HepG2 (cell line): Measurements from ENCODE around the gene THRSP. TPM values are rescaled to one million over a fixed set of nuclear protein-coding genes. Genes with fewer than 3 reads are reported as not detected.

Source experiments
- ARNTL ChIP-seq: sonication (generic); formaldehyde crosslinking; IDR thresholded peaks from 2 replicates; pipeline ENCODE4 v1.4.0; 2020; ENCODE audit warnings: mild to moderate bottlenecking, missing genetic modification reagents
- ATF7 ChIP-seq, 2 experiments: fragments of 450-650 bp in 1 of 2; sonication (generic) in 1 of 2; formaldehyde crosslinking in 1 of 2; IDR thresholded peaks; 2 replicates each; pipeline versions ENCODE4 v1.4.0 to v1.6.1; 2016 to 2020; ENCODE audit warnings: antibody characterized with exemption in 1 of 2, mild to moderate bottlenecking in 1 of 2, missing genetic modification reagents in 1 of 2
- CBX2 ChIP-seq, 2 experiments: fragments of 200-600 bp in 1 of 2; sonication (generic); formaldehyde crosslinking in 1 of 2; IDR thresholded peaks; 2 replicates each; pipeline versions ENCODE4 v1.7.0 to v1.8.1; 2018 to 2022; ENCODE audit warnings: low read depth in 2 of 2, low read length in 1 of 2, mild to moderate bottlenecking in 1 of 2, missing genetic modification reagents in 1 of 2
- CERS6 ChIP-seq: sonication (generic); formaldehyde crosslinking; IDR thresholded peaks from 2 replicates; pipeline ENCODE4 v1.5.0; 2020; ENCODE audit warnings: missing genetic modification reagents
- FOXA1 ChIP-seq, 2 experiments: fragments of 450-650 bp in 1 of 2; sonication (generic) in 1 of 2; formaldehyde crosslinking in 1 of 2; IDR thresholded peaks; 2 replicates each; pipeline versions ENCODE4 v1.4.0 to v1.6.1; 2016 to 2020; ENCODE audit warnings: missing genetic modification reagents in 1 of 2
- HNRNPK ChIP-seq: fragments of 200-400 bp; formaldehyde crosslinking; IDR thresholded peaks from 2 replicates; pipeline ENCODE4 v1.6.1; 2018; ENCODE audit warnings: low read length, low read depth, moderate library complexity, mild to moderate bottlenecking; ENCODE audit not compliant: poor library complexity, severe bottlenecking
- MXD4 ChIP-seq: IDR thresholded peaks from 2 replicates; pipeline ENCODE4 v1.6.1; 2016; ENCODE audit warnings: mild to moderate bottlenecking, missing biosample characterization, missing genetic modification reagents
- POLR2AphosphoS2 ChIP-seq: IDR thresholded peaks from 2 replicates; pipeline ENCODE4 v1.6.1; 2011; ENCODE audit warnings: low read depth, low read length, improper control_type of control experiment
- REPIN1 ChIP-seq: sonication (generic); formaldehyde crosslinking; IDR thresholded peaks from 2 replicates; pipeline ENCODE4 v1.8.0; 2022; ENCODE audit warnings: missing genetic modification reagents, low read depth, mild to moderate bottlenecking, borderline replicate concordance
- TAF1 ChIP-seq: sonication (generic); formaldehyde crosslinking; IDR thresholded peaks from 2 replicates; pipeline ENCODE4 v1.4.0; 2020; ENCODE audit warnings: missing genetic modification reagents
- TP53 ChIP-seq: sonication (generic); formaldehyde crosslinking; conservative IDR thresholded peaks from 2 replicates; pipeline ENCODE4 v1.4.0; 2020; ENCODE audit warnings: missing genetic modification reagents
- ZFP37 ChIP-seq: sonication (generic); formaldehyde crosslinking; IDR thresholded peaks from 2 replicates; pipeline ENCODE4 v1.4.0; 2020; ENCODE audit warnings: missing genetic modification reagents, borderline replicate concordance
- ZNF10 ChIP-seq: sonication (generic); formaldehyde crosslinking; IDR thresholded peaks from 2 replicates; pipeline ENCODE4 v1.4.0; 2020; ENCODE audit warnings: mild to moderate bottlenecking, low read depth, missing genetic modification reagents, borderline replicate concordance
- ZNF367 ChIP-seq: sonication (generic); formaldehyde crosslinking; IDR thresholded peaks from 2 replicates; pipeline ENCODE4 v1.4.0; 2020; ENCODE audit warnings: missing genetic modification reagents, borderline replicate concordance
- ZNF788 ChIP-seq: sonication (generic); formaldehyde crosslinking; IDR thresholded peaks from 2 replicates; pipeline ENCODE4 v1.5.0; 2020; ENCODE audit warnings: mild to moderate bottlenecking, missing genetic modification reagents, borderline replicate concordance
- polyA plus RNA-seq, 8 experiments: library from polyadenylated mRNA; depleted of rRNA in 3 of 8; stranded (reverse) in 7 of 8; unstranded in 1 of 8; fragments of >200 nt; fragmentation: Illumina TruSeq in 4 of 8; extraction: Trizol in 4 of 8; gene quantifications; 2 replicates each; pipeline versions ENCODE4 v1.2.1 to v1.2.3, GENCODE V29; 2011 to 2016; ENCODE audit warnings: low read depth in 4 of 8, missing spikeins in 1 of 8, mixed read lengths in 1 of 8; ENCODE audit not compliant: insufficient read depth in 1 of 8
- total RNA-seq, 5 experiments: library from RNA; depleted of rRNA; stranded (reverse); fragments of >200 nt; fragmentation: Illumina TruSeq; extraction: Trizol; gene quantifications; 2 replicates each; pipeline ENCODE4 v1.2.3, GENCODE V29; 2016; ENCODE audit warnings: low read depth in 1 of 5
- TF ChIP-seq, protein P1 (sequence below): sonication (generic); formaldehyde crosslinking; IDR thresholded peaks from 2 replicates; pipeline ENCODE4 v1.4.0; 2020; ENCODE audit warnings: missing genetic modification reagents, borderline replicate concordance
- TF ChIP-seq, protein P2 (sequence below): sonication (generic); formaldehyde crosslinking; IDR thresholded peaks from 2 replicates; pipeline ENCODE4 v1.4.0; 2020; ENCODE audit warnings: missing genetic modification reagents
- TF ChIP-seq, protein P3 (sequence below): sonication (generic); formaldehyde crosslinking; IDR thresholded peaks from 2 replicates; pipeline ENCODE4 v1.5.1; 2020; ENCODE audit warnings: missing genetic modification reagents, mild to moderate bottlenecking, borderline replicate concordance

The THRSP gene
- total and polyA plus RNA-seq, 2 of the 13 experiments (the other 11 are each of a cell fraction or from before 2014, with no cell fraction given), result 0.13 to 0.58 TPM

GRCh38 chr11:78022397-78023396 is 41.0 kb upstream of the THRSP start, which contains the start of gene KCTD14 (continued):
- peak; percentile 38; the same call in 1 of the 2 replicates for TF ChIP-seq REPIN1 (CRISPR knock-in tag)
- TF ChIP-seq, protein P1, sequence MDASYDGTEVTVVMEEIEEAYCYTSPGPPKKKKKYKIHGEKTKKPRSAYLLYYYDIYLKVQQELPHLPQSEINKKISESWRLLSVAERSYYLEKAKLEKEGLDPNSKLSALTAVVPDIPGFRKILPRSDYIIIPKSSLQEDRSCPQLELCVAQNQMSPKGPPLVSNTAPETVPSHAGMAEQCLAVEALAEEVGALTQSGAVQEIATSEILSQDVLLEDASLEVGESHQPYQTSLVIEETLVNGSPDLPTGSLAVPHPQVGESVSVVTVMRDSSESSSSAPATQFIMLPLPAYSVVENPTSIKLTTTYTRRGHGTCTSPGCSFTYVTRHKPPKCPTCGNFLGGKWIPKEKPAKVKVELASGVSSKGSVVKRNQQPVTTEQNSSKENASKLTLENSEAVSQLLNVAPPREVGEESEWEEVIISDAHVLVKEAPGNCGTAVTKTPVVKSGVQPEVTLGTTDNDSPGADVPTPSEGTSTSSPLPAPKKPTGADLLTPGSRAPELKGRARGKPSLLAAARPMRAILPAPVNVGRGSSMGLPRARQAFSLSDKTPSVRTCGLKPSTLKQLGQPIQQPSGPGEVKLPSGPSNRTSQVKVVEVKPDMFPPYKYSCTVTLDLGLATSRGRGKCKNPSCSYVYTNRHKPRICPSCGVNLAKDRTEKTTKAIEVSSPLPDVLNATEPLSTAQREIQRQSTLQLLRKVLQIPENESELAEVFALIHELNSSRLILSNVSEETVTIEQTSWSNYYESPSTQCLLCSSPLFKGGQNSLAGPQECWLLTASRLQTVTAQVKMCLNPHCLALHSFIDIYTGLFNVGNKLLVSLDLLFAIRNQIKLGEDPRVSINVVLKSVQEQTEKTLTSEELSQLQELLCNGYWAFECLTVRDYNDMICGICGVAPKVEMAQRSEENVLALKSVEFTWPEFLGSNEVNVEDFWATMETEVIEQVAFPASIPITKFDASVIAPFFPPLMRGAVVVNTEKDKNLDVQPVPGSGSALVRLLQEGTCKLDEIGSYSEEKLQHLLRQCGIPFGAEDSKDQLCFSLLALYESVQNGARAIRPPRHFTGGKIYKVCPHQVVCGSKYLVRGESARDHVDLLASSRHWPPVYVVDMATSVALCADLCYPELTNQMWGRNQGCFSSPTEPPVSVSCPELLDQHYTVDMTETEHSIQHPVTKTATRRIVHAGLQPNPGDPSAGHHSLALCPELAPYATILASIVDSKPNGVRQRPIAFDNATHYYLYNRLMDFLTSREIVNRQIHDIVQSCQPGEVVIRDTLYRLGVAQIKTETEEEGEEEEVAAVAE (CRISPR knock-in tag), result no peak
- peak; percentile 39; the same call in 1 of the 2 replicates for TF ChIP-seq ZNF788 (CRISPR knock-in tag)
- TF ChIP-seq ZNF367 (CRISPR knock-in tag), result no peak
- TF ChIP-seq ZFP37 (CRISPR knock-in tag), result no peak
- no peak for TF ChIP-seq CERS6 (CRISPR knock-in tag)
- TF ChIP-seq FOXA1 (IDR thresholded peaks at IDR 0.05), result no peak
- peak; percentile 53; the same call in 1 of the 2 replicates for TF ChIP-seq FOXA1 (CRISPR knock-in tag; IDR thresholded peaks at IDR 0.05)
- TF ChIP-seq, protein P2, sequence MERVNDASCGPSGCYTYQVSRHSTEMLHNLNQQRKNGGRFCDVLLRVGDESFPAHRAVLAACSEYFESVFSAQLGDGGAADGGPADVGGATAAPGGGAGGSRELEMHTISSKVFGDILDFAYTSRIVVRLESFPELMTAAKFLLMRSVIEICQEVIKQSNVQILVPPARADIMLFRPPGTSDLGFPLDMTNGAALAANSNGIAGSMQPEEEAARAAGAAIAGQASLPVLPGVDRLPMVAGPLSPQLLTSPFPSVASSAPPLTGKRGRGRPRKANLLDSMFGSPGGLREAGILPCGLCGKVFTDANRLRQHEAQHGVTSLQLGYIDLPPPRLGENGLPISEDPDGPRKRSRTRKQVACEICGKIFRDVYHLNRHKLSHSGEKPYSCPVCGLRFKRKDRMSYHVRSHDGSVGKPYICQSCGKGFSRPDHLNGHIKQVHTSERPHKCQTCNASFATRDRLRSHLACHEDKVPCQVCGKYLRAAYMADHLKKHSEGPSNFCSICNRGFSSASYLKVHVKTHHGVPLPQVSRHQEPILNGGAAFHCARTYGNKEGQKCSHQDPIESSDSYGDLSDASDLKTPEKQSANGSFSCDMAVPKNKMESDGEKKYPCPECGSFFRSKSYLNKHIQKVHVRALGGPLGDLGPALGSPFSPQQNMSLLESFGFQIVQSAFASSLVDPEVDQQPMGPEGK (CRISPR knock-in tag), result peak; percentile 75; the same call in 1 of the 2 replicates
- TF ChIP-seq ARNTL (CRISPR knock-in tag), result 0 out of 2 replicates have a peak, but pooled peaks have one; percentile 48
- no peak for TF ChIP-seq POLR2AphosphoS2
- TF ChIP-seq HNRNPK, result peak; percentile 46
- TF ChIP-seq, protein P3, sequence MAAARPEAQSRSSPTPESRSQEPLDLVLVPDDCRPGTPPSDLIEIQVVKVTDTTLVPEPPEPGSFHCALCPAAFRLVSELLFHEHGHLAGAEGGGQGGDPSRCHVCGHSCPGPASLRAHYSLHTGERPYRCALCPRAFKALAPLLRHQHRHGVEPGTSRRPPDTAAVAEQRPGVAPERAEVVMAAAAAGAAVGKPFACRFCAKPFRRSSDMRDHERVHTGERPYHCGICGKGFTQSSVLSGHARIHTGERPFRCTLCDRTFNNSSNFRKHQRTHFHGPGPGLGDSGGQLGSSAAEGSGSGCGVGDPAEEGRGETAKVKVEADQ (CRISPR knock-in tag), result peak; percentile 84; the same call in 1 of the 2 replicates
- TF ChIP-seq ATF7 (IDR thresholded peaks at IDR 0.05), result no peak
- 0 out of 2 replicates have a peak, but pooled peaks have one; percentile 32 for TF ChIP-seq ATF7 (CRISPR knock-in tag; IDR thresholded peaks at IDR 0.05)
- no peak for TF ChIP-seq ZNF10
- no peak for TF ChIP-seq TP53 (CRISPR knock-in tag)
- TF ChIP-seq MXD4 (CRISPR knock-in tag), result peak; percentile 49
- TF ChIP-seq TAF1, result peak; percentile 65; the same call in 1 of the 2 replicates
- no peak for TF ChIP-seq CBX2 (IDR thresholded peaks at IDR 0.05; ENCODE audit: low read depth, low read length)
- TF ChIP-seq CBX2 (CRISPR knock-in tag; IDR thresholded peaks at IDR 0.05; ENCODE audit: low read depth), result no peak
